Stomach (tissue), 9 donors: ENCODE measurements around the gene PARD3. TPM values are rescaled to one million over a fixed set of nuclear protein-coding genes. Genes with fewer than 3 reads are reported as not detected.
A peak's percentile ranks its signal among the peaks of the same experiment; 100 is the strongest.

Experiments used
- DNase-seq, 2 donors: peaks; one replicate each; pipeline versions ENCODE4 v3.0.0 to v3.0.0-alpha.2; 2013 to 2019
- H3K27ac ChIP-seq, 5 donors: fragments of 200-600 bp in 4 of 5; sonication (generic) in 4 of 5; one replicate each; pipeline ENCODE4 v1.5.1; 2013 to 2019; ENCODE audit warnings: mild to moderate bottlenecking in 1 of 5, moderate library complexity in 1 of 5
- H3K27me3 ChIP-seq, 3 donors: fragments of 200-600 bp; sonication (generic); one replicate each; pipeline ENCODE4 v1.5.1; 2017 to 2019; ENCODE audit warnings: mixed run types in 1 of 3
- H3K36me3 ChIP-seq, 4 donors: fragments of 200-600 bp; sonication (generic); 1 replicate in 3 of 4; 2 replicates in 1 of 4; pipeline ENCODE4 v1.5.1; 2016 to 2019
- H3K4me1 ChIP-seq, 4 donors: fragments of 200-600 bp; sonication (generic); one replicate each; pipeline ENCODE4 v1.5.1; 2016 to 2019
- H3K4me3 ChIP-seq, 4 donors: fragments of 200-600 bp; sonication (generic) in 3 of 4; one replicate each; pipeline ENCODE4 v1.5.1; 2016 to 2019; ENCODE audit warnings: mild to moderate bottlenecking in 1 of 4
- H3K9me3 ChIP-seq, 4 donors: fragments of 200-600 bp; sonication (generic); one replicate each; pipeline ENCODE4 v1.5.1; 2016 to 2019
- CTCF ChIP-seq, 7 experiments: fragments of 450-650 bp in 4 of 7; fragments of 200-600 bp in 3 of 7; sonication (generic) in 3 of 7; IDR thresholded peaks; one replicate each; pipeline ENCODE4 v1.5.1; 2016 to 2019; ENCODE audit warnings: antibody characterized with exemption in 7 of 7, control low read depth in 2 of 7, mild to moderate bottlenecking in 1 of 7
- EP300 ChIP-seq: sonication (generic); formaldehyde crosslinking; IDR thresholded peaks from one replicate; pipeline ENCODE4 v1.6.1; 2017; ENCODE audit warnings: antibody characterized with exemption
- POLR2A ChIP-seq, 4 donors: fragments of 450-650 bp; IDR thresholded peaks; one replicate each; pipeline ENCODE4 v1.6.1; 2016; ENCODE audit warnings: antibody characterized with exemption in 4 of 4, control low read depth in 2 of 4, mild to moderate bottlenecking in 1 of 4, moderate library complexity in 1 of 4
- POLR2AphosphoS5 ChIP-seq, 3 donors: sonication (generic); formaldehyde crosslinking; IDR thresholded peaks; one replicate each; pipeline ENCODE4 v1.6.1; 2016; ENCODE audit warnings: antibody characterized with exemption in 3 of 3
- WGBS, 5 donors: extraction: QIAGEN DNeasy Blood & Tissue Kit in 3 of 5; methylation state at CpG; one replicate each; pipeline versions ENCODE4 v1.1.5 to v1.1.7; 2013 to 2018; 5-methylcytosine and 5-hydroxymethylcytosine counted together
- intact Hi-C: fragments of 100-400 bp; cut with DNase I; formaldehyde crosslinking; loops from one replicate; pipeline ENCODE4 v1.15.1; 2023; ENCODE audit warnings: low total_unique reads
- polyA plus RNA-seq, 3 donors: library from polyadenylated mRNA; stranded (reverse); fragments of 200-250 nt; gene quantifications; one replicate each; pipeline ENCODE4 v1.2.3, GENCODE V29; 2013
- total RNA-seq, 5 donors: library from RNA; depleted of rRNA; stranded (reverse); fragments of >200 nt; gene quantifications; one replicate each; pipeline versions ENCODE4 v1.1.0 to v1.2.3, GENCODE V29; 2014 to 2016
- donor health status: healthy with polysubstance abuse.
- donor health status: Bipolar disorder and iron deficiency.
- donor health status: healthy.

PARD3 gene
- total and polyA plus RNA-seq, 8 donors = 13.7 to 118 (median 31.8) TPM

- no peaks in the 10 kb centered on the region for H3K36me3 ChIP-seq
- intact Hi-C loops = no loop called here
- DNase-seq = no peak
- TF ChIP-seq POLR2A (IDR thresholded peaks at IDR 0.05) = no peak
- TF ChIP-seq EP300 = no peak
- TF ChIP-seq POLR2AphosphoS5 (IDR thresholded peaks at IDR 0.05) = no peak
- no peak for TF ChIP-seq CTCF (IDR thresholded peaks at IDR 0.05)
- 88 to 93% (median 91%) methylated on average over 9 of the region's 9 CpGs for WGBS, 5 donors
- H3K4me3 ChIP-seq = no peak overlapping the region
- no peak overlapping the region for H3K27ac ChIP-seq
- peaks cover 0 to 16% (median 5%) of the 10 kb centered on the region in 4 donors for H3K4me1 ChIP-seq
- H3K27me3 ChIP-seq = no peaks in the 10 kb centered on the region
- no peaks in the 10 kb centered on the region for H3K9me3 ChIP-seq
Measured at GRCh38 chr10:34206078-34206934, 608.8 kb downstream of the PARD3 start.

GRCh38 chr10:34205452-34205851 is 609.6 kb downstream of the PARD3 start:
- WGBS, 5 donors = 63 to 90% (median 78%) methylated on average over 5 of the region's 5 CpGs
- Histone ChIP-seq H3K36me3 (no peaks in the 10 kb centered on the region), H3K27me3 (no peaks in the 10 kb centered on the region), H3K27ac (no peak overlapping the region), H3K4me3 (no peak overlapping the region), H3K9me3 (no peaks in the 10 kb centered on the region), H3K4me1 (peaks cover 0 to 16% (median 7%) of the 10 kb centered on the region in 4 donors)
- intact Hi-C loops = no loop called here
- no peak for DNase-seq
- TF ChIP-seq EP300 = no peak
- no peak for TF ChIP-seq CTCF (IDR thresholded peaks at IDR 0.05)
- no peak for TF ChIP-seq POLR2AphosphoS5 (IDR thresholded peaks at IDR 0.05)
- no peak for TF ChIP-seq POLR2A (IDR thresholded peaks at IDR 0.05)

DNA sequence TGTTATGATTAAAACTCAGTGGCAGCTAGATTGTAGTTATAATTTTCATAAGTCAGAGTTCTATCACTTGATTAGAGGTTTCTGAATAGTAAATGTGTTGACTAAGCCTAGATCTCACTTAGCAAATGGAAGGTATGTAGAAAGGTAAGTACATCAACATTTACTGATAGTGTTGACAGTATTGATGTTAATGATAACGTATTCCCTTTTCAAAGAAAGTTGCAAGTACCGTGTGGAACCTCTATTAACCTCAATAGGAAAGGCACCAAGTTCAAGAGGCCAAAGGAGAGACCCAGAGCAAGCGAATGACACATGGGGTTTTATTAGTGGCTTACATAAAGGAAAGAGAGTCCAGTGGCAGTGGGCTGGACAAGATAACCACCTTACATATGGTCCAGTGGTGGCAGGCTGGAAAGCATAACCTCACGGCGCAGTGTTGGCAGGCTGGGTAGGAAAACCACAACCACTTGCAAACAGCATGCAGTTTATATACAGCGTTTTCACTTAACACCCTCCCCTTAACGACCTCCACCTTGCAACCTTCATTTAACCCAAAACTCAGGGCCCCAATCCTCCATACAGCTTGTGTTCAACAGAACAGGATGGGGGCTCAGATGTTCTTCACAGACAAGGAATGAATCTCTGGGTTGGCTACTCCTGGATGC is 611.0 kb downstream of the PARD3 start:
- Histone ChIP-seq H3K27ac (no peak overlapping the region), H3K27me3 (no peaks in the 10 kb centered on the region), H3K4me1 (peaks cover 0 to 16% (median 8%) of the 10 kb centered on the region in 4 donors), H3K4me3 (no peak overlapping the region), H3K36me3 (no peaks in the 10 kb centered on the region), H3K9me3 (no peaks in the 10 kb centered on the region)
- WGBS, 5 donors = 71 to 83% (median 80%) methylated on average over 7 of the region's 7 CpGs
- intact Hi-C loops = no loop called here
- DNase-seq = no peak
- TF ChIP-seq POLR2AphosphoS5 (IDR thresholded peaks at IDR 0.05) (no peak), EP300 (no peak), CTCF (IDR thresholded peaks at IDR 0.05) (no peak), POLR2A (IDR thresholded peaks at IDR 0.05) (no peak)

DNA sequence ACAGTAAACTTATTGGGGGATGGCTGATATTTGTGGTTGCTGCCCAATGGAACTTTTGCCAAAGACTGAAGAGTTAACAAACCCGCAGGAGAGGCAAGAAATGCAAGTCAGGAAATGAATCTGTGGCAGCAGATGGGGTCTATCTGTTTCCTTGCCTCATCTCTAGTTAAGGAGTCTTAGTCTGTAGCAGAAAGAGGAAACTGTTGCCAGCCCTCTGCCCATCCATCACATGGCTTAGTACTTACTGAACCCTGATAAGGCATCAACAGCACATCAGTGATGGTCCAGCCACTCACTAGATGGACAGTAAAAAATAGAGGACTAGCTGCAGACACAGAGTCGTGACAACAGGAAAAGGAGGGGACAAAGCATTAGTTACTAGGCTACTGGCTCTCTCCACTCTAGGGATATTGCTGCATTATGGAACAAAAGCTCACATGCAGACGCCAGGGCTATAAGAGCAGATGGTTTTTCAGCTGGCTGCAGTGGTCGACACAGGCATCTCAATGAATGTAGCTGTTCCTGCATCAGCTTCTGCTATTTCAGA is 614.7 kb downstream of the PARD3 start:
- peak in 1 of 2 donors; percentile 76 for DNase-seq
- H3K4me3 ChIP-seq = no peak overlapping the region
- H3K27me3 ChIP-seq = no peaks in the 10 kb centered on the region
- no peak for TF ChIP-seq POLR2AphosphoS5 (IDR thresholded peaks at IDR 0.05)
- no peak for TF ChIP-seq CTCF (IDR thresholded peaks at IDR 0.05)
- TF ChIP-seq POLR2A (IDR thresholded peaks at IDR 0.05) = no peak
- no peak for TF ChIP-seq EP300
- no peaks in the 10 kb centered on the region for H3K36me3 ChIP-seq
- 36 to 55% (median 48%) methylated on average over 3 to 4 of the region's 4 CpGs for WGBS, 5 donors
- no peaks in the 10 kb centered on the region for H3K9me3 ChIP-seq
- no peak overlapping the region for H3K27ac ChIP-seq
- intact Hi-C loops = no loop called here
- H3K4me1 ChIP-seq = peaks cover 0 to 9% (median 4%) of the 10 kb centered on the region in 4 donors
